Keratinocyte (primary cell): ENCODE measurements around the gene CD300H. TPM values are rescaled to one million over a fixed set of nuclear protein-coding genes. Genes with fewer than 3 reads are reported as not detected.

Experiments
- DNase-seq: peaks from one replicate; pipeline ENCODE4 v3.0.0-alpha.2; 2011; ENCODE audit warnings: low read depth, missing footprints, low spot score
- FAIRE-seq: peaks from 2 replicates; lab custom pipeline; 2011; peaks lifted over from hg19 to GRCh38; lab: Jason Lieb, UNC
- H2AFZ ChIP-seq: 2 replicates; pipeline ENCODE4 v1.6.0; 2012; ENCODE audit warnings: low read length, control low read depth, inconsistent platforms; ENCODE audit not compliant: control insufficient read depth
- H3K27ac ChIP-seq: 2 replicates; pipeline ENCODE4 v1.5.1; 2011; ENCODE audit warnings: low read length; ENCODE audit not compliant: control insufficient read depth, insufficient read depth
- H3K27me3 ChIP-seq: 3 replicates; pipeline ENCODE4 v1.6.0; 2011; ENCODE audit warnings: low read length; ENCODE audit not compliant: control insufficient read depth, insufficient read depth; ENCODE audit errors: extremely low read depth
- H3K36me3 ChIP-seq, 2 experiments: 2 replicates in 1 of 2; 3 replicates in 1 of 2; pipeline ENCODE4 v1.5.1; 2011; ENCODE audit warnings: low read length in 2 of 2, mild to moderate bottlenecking in 1 of 2; ENCODE audit not compliant: control insufficient read depth in 2 of 2, insufficient read depth in 2 of 2; ENCODE audit errors: extremely low read depth in 1 of 2
- H3K4me1 ChIP-seq: 3 replicates; pipeline ENCODE4 v1.5.1; 2011; ENCODE audit warnings: low read length; ENCODE audit not compliant: control insufficient read depth, insufficient read depth; ENCODE audit errors: extremely low read depth
- H3K4me2 ChIP-seq: 3 replicates; pipeline ENCODE4 v1.6.0; 2011; ENCODE audit warnings: low read depth, low read length; ENCODE audit not compliant: control insufficient read depth, insufficient read depth; ENCODE audit errors: extremely low read depth
- H3K4me3 ChIP-seq, 3 experiments: fragments of 200-600 bp in 1 of 3; sonication (generic) in 1 of 3; 2 replicates in 2 of 3; 3 replicates in 1 of 3; pipeline ENCODE4 v1.5.1; 2011 to 2016; ENCODE audit warnings: low read length in 3 of 3, mild to moderate bottlenecking in 3 of 3, control low read depth in 2 of 3, inconsistent platforms in 1 of 3, low read depth in 1 of 3, mixed read lengths in 1 of 3, mixed run types in 1 of 3, moderate library complexity in 1 of 3; ENCODE audit not compliant: control insufficient read depth in 2 of 3, insufficient read depth in 2 of 3; ENCODE audit errors: extremely low read depth in 1 of 3
- H3K79me2 ChIP-seq: 2 replicates; pipeline ENCODE4 v1.6.0; 2012; ENCODE audit warnings: low read length; ENCODE audit not compliant: control insufficient read depth, insufficient read depth
- H3K9ac ChIP-seq: 3 replicates; pipeline ENCODE4 v1.6.0; 2011; ENCODE audit warnings: low read length; ENCODE audit not compliant: control insufficient read depth, insufficient read depth; ENCODE audit errors: extremely low read depth
- H3K9me1 ChIP-seq: 3 replicates; pipeline ENCODE4 v1.6.0; 2011; ENCODE audit warnings: low read length; ENCODE audit not compliant: control insufficient read depth, insufficient read depth; ENCODE audit errors: extremely low read depth
- H3K9me3 ChIP-seq: 2 replicates; pipeline ENCODE4 v1.5.1; 2012; ENCODE audit warnings: low read depth, low read length; ENCODE audit not compliant: control insufficient read depth
- H4K20me1 ChIP-seq: 3 replicates; pipeline ENCODE4 v1.6.0; 2011; ENCODE audit warnings: low read length; ENCODE audit not compliant: control insufficient read depth, insufficient read depth; ENCODE audit errors: extremely low read depth
- EZH2 ChIP-seq: IDR thresholded peaks from one replicate; pipeline ENCODE4 v1.6.1; 2012; ENCODE audit warnings: inconsistent platforms, mild to moderate bottlenecking, low read length, moderate library complexity
- dilution Hi-C: fragments of 300-500 bp; cut with MboI; formaldehyde crosslinking; loops from one replicate; pipeline ENCODE4 v1.7.0; 2020; ENCODE audit warnings: low sequenced_read_pairs; ENCODE audit not compliant: extremely low pct_ligation_motif_present
- polyA plus RNA-seq, 5 experiments: library from polyadenylated mRNA; depleted of rRNA in 3 of 5; stranded (reverse) in 3 of 5; stranded (forward) in 1 of 5; unstranded in 1 of 5; fragments of >200 nt; gene quantifications; 1 replicate in 1 of 5; 2 replicates in 3 of 5; 3 replicates in 1 of 5; pipeline versions ENCODE4 v1.2.1 to v1.2.3, GENCODE V29; 2011 to 2012; ENCODE audit warnings: missing spikeins in 2 of 5, low read depth in 1 of 5, low replicate concordance in 1 of 5
- TF ChIP-seq, protein P1 (sequence below), 3 experiments: IDR thresholded peaks in 1 of 3; conservative IDR thresholded peaks in 1 of 3; optimal IDR thresholded peaks in 1 of 3; 2 replicates in 2 of 3; 3 replicates in 1 of 3; pipeline versions ENCODE3 to v1.5.1; 2011; ENCODE audit warnings: low read length in 3 of 3, mild to moderate bottlenecking in 3 of 3, moderate library complexity in 2 of 3, control low read depth in 1 of 3, inconsistent platforms in 1 of 3; ENCODE audit not compliant: insufficient read depth in 2 of 3; ENCODE audit errors: extremely low read depth in 1 of 3

CD300H gene
- polyA plus RNA-seq, 1 donor (not counting 4 experiments of a cell fraction or from before 2014, with no cell fraction given), result not detected

DNA sequence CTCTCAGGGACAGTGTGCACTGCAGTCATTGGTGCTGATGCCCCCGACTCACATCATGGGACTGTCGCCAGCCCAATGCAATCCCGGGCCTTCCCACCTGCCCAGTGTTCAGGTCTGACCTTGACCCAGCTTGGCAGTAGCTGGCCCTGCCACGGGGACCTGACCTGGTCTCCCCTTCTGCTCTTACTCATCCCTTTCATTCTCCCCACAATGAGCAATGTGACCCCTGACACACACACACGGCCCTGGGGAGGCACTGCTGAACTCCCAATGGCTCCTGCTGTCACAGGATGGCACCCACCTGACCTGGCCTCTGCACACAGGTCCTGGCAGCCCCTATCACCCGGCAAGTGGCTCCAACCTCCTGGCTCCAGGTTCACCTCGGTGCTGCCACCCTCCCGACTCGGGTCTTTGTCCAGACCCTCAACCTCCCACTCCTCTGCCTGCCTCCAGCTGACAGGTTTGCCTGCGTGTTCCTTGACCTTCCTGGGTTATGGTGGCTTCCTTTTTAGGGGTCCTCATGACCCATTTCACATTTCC is 28.0 kb downstream of the CD300H start:
- no peak overlapping the region for H3K9ac ChIP-seq
- no peaks in the 10 kb centered on the region for H3K9me1 ChIP-seq
- H3K4me1 ChIP-seq, result no peaks in the 10 kb centered on the region
- no peaks in the 10 kb centered on the region for H3K9me3 ChIP-seq
- no peak overlapping the region for H3K27ac ChIP-seq
- DNase-seq (no peak), FAIRE-seq (no peak)
- no peaks in the 10 kb centered on the region for H3K79me2 ChIP-seq
- H2AFZ ChIP-seq, result no peak overlapping the region
- H4K20me1 ChIP-seq, result no peaks in the 10 kb centered on the region
- H3K36me3 ChIP-seq, result no peaks in the 10 kb centered on the region
- no peak overlapping the region for H3K4me3 ChIP-seq
- H3K4me2 ChIP-seq, result no peak overlapping the region
- TF ChIP-seq EZH2, result no peak
- TF ChIP-seq, protein P1, sequence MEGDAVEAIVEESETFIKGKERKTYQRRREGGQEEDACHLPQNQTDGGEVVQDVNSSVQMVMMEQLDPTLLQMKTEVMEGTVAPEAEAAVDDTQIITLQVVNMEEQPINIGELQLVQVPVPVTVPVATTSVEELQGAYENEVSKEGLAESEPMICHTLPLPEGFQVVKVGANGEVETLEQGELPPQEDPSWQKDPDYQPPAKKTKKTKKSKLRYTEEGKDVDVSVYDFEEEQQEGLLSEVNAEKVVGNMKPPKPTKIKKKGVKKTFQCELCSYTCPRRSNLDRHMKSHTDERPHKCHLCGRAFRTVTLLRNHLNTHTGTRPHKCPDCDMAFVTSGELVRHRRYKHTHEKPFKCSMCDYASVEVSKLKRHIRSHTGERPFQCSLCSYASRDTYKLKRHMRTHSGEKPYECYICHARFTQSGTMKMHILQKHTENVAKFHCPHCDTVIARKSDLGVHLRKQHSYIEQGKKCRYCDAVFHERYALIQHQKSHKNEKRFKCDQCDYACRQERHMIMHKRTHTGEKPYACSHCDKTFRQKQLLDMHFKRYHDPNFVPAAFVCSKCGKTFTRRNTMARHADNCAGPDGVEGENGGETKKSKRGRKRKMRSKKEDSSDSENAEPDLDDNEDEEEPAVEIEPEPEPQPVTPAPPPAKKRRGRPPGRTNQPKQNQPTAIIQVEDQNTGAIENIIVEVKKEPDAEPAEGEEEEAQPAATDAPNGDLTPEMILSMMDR (optimal IDR thresholded peaks at IDR 0.05 in 1 of 3, IDR thresholded peaks at IDR 0.05 in 1 of 3, conservative IDR thresholded peaks at IDR 0.05 in 1 of 3; ENCODE audit: extremely low read depth in 1 of 3, insufficient read depth in 2 of 3, low read length in 3 of 3), result no peak
- peaks cover 17% of the 10 kb centered on the region for H3K27me3 ChIP-seq
- dilution Hi-C loops, result no loop called here

DNA sequence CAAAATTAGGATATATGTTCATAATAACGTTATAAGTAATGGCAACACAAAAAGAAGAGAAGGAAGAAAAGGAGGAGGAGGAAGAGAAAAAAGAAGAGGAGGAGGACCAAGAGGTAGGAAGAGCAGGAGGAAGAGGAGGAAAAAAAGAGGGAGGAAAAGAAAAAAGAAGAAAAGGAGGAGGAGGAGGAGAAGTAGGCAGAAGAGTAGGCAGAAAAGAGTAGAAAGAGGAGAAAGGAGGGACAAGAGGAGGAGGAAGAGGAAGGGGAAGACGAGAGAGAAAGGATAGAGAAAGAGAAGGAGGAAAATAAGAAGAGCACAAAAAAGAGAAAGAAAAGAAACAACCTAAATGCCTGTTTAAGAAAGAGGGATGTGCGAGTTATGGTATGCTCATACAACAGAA is 30.4 kb downstream of the CD300H start:
- no peaks in the 10 kb centered on the region for H3K79me2 ChIP-seq
- peaks cover 8% of the 10 kb centered on the region for H3K27me3 ChIP-seq
- no peak overlapping the region for H3K4me2 ChIP-seq
- H3K9ac ChIP-seq, result no peak overlapping the region
- no peak overlapping the region for H3K4me3 ChIP-seq
- H3K9me1 ChIP-seq, result no peaks in the 10 kb centered on the region
- no peak overlapping the region for H3K27ac ChIP-seq
- H4K20me1 ChIP-seq, result no peaks in the 10 kb centered on the region
- H3K36me3 ChIP-seq, result no peaks in the 10 kb centered on the region
- H3K4me1 ChIP-seq, result no peaks in the 10 kb centered on the region
- TF ChIP-seq, protein P1 (optimal IDR thresholded peaks at IDR 0.05 in 1 of 3, IDR thresholded peaks at IDR 0.05 in 1 of 3, conservative IDR thresholded peaks at IDR 0.05 in 1 of 3; ENCODE audit: extremely low read depth in 1 of 3, insufficient read depth in 2 of 3, low read length in 3 of 3), result no peak
- TF ChIP-seq EZH2, result no peak
- dilution Hi-C loops, result no loop called here
- no peak overlapping the region for H2AFZ ChIP-seq
- DNase-seq (no peak), FAIRE-seq (no peak)
- no peaks in the 10 kb centered on the region for H3K9me3 ChIP-seq
